Small intestine (tissue), 7 donors: ENCODE data around the gene RALGAPB. TPM values are rescaled to one million over a fixed set of nuclear protein-coding genes. Genes with fewer than 3 reads are reported as not detected.
"Not testable (repeated sequence)": the region's sequence is repeated elsewhere in the genome, so short reads cannot be mapped to it uniquely, and the experiment has no call there.

Experiments used
- DNase-seq, 2 donors: peaks; one replicate each; pipeline versions ENCODE4 v3.0.0 to v3.0.0-alpha.2; 2013
- FAIRE-seq: peaks from 2 replicates; lab custom pipeline; 2012; peaks lifted over from hg19 to GRCh38; lab: Jason Lieb, UNC
- H3K27ac ChIP-seq, 3 donors: one replicate each; pipeline ENCODE4 v1.5.1; 2013; ENCODE audit warnings: low read length in 2 of 3, mild to moderate bottlenecking in 2 of 3, control low read depth in 1 of 3, inconsistent platforms in 1 of 3, low read depth in 1 of 3, moderate library complexity in 1 of 3
- H3K27me3 ChIP-seq, 3 donors: one replicate each; pipeline ENCODE4 v1.6.1; 2013; ENCODE audit warnings: low read length in 3 of 3, inconsistent platforms in 1 of 3; ENCODE audit not compliant: control insufficient read depth in 3 of 3, insufficient read depth in 3 of 3
- H3K36me3 ChIP-seq, 3 donors: one replicate each; pipeline ENCODE4 v1.6.1; 2013; ENCODE audit warnings: low read length in 3 of 3, inconsistent platforms in 1 of 3, low read depth in 1 of 3, mild to moderate bottlenecking in 1 of 3, moderate library complexity in 1 of 3; ENCODE audit not compliant: control insufficient read depth in 3 of 3, insufficient read depth in 2 of 3
- H3K4me1 ChIP-seq, 3 donors: one replicate each; pipeline ENCODE4 v1.6.1; 2013; ENCODE audit warnings: low read length in 2 of 3, inconsistent platforms in 1 of 3, low read depth in 1 of 3, mild to moderate bottlenecking in 1 of 3, moderate library complexity in 1 of 3; ENCODE audit not compliant: control insufficient read depth in 3 of 3, insufficient read depth in 2 of 3
- H3K4me3 ChIP-seq, 3 donors: one replicate each; pipeline ENCODE4 v1.5.1; 2013; ENCODE audit warnings: low read length in 3 of 3, control low read depth in 1 of 3, inconsistent platforms in 1 of 3, low read depth in 1 of 3, mild to moderate bottlenecking in 1 of 3, moderate library complexity in 1 of 3
- H3K9me3 ChIP-seq, 2 donors: one replicate each; pipeline ENCODE4 v1.6.1; 2013; ENCODE audit warnings: low read depth in 1 of 2, low read length in 1 of 2; ENCODE audit not compliant: control insufficient read depth in 2 of 2, insufficient read depth in 1 of 2
- WGBS, 3 donors: extraction: QIAGEN DNeasy Blood & Tissue Kit; methylation state at CpG; one replicate each; pipeline ENCODE4 v1.1.7; 2013; 5-methylcytosine and 5-hydroxymethylcytosine counted together
- polyA plus RNA-seq, 4 donors: library from polyadenylated mRNA; stranded (reverse) in 3 of 4; unstranded in 1 of 4; fragments of 200-250 nt in 3 of 4; fragments of 120-200 nt in 1 of 4; gene quantifications; one replicate each; pipeline versions ENCODE4 v1.2.1 to v1.2.3, GENCODE V29; 2013
- donor health status: healthy with polysubstance abuse.
- donor health status: control.
- donor health status: control.
- donor health status: Bipolar disorder and iron deficiency.
- donor health status: healthy.

RALGAPB gene
- polyA plus RNA-seq, 4 donors, result 9.9 to 26.0 (median 17.1) TPM

GRCh38 chr20:38461569-38461968 is 11.1 kb upstream of the RALGAPB start:
- DNase-seq, FAIRE-seq, H3K4me1 ChIP-seq: not testable (repeated sequence)

GRCh38 chr20:38466171-38466570 is 6.5 kb upstream of the RALGAPB start:
- Histone ChIP-seq H3K36me3 (no peaks in the 10 kb centered on the region), H3K9me3 (no peaks in the 10 kb centered on the region), H3K27me3 (no peaks in the 10 kb centered on the region), H3K27ac (no peak overlapping the region), H3K4me3 (no peak overlapping the region), H3K4me1 (no peaks in the 10 kb centered on the region)
- 72 to 76% (median 75%) methylated on average over 2 of the region's 2 CpGs for WGBS, 3 donors
- FAIRE-seq (no peak), DNase-seq (no peak)

More at GRCh38 chr20:38461569-38461968, 11.1 kb upstream of the RALGAPB start:
- H3K4me3 ChIP-seq, H3K27ac ChIP-seq, H3K27me3 ChIP-seq, H3K9me3 ChIP-seq, H3K36me3 ChIP-seq: not testable (repeated sequence)
- 88 to 91% (median 91%) methylated on average over 15 to 30 of the region's 30 CpGs for WGBS, 3 donors

DNA sequence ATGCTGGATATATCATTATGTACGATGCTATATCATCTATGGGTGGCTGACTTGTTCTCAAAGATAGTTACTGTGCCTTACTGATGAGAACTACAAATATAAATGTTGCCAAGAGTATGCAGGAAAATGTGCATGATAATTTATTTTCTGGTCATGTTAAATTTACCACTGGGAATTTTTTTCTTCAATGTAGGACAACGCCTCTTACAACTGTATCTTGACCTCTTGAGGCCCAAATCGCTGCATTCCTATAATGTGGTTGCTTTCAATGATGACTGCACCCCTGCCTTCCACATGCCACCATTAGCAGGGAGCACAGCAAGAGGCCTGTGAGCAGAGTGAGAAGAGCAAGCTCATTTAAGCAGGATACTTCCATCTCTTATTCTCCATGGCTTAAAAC is 5.7 kb upstream of the RALGAPB start:
- no peaks in the 10 kb centered on the region for H3K27me3 ChIP-seq
- no peak overlapping the region for H3K4me3 ChIP-seq
- DNase-seq (no peak), FAIRE-seq (no peak)
- WGBS, 3 donors, result 83 to 90% (median 87%) methylated on average over 3 of the region's 3 CpGs
- no peaks in the 10 kb centered on the region for H3K36me3 ChIP-seq
- no peaks in the 10 kb centered on the region for H3K9me3 ChIP-seq
- no peak overlapping the region for H3K27ac ChIP-seq
- peaks cover 0 to 7% (median 0%) of the 10 kb centered on the region in 3 donors for H3K4me1 ChIP-seq

DNA sequence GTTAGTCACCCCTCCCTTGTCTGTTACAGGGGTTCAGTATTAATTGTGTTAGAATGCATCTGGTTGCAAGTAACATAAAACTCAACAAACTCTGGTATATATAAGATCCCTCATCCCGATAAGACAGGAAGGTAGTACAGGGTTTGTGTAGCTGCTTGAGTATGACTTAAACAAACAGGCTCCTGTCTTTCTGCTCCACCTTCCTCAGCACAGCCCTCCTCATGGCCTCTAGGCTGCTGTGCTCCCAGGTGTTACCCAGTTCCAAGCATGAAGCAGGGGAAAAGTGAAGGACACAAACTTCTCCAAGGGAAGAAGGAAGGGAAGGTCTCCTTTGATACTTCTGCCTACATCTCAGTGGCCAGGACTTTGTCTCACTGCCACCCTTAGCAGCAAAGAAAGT is 1.4 kb upstream of the RALGAPB start:
- Histone ChIP-seq H3K4me1 (peaks cover 3 to 13% (median 9%) of the 10 kb centered on the region in 3 donors), H3K36me3 (peaks cover 0 to 2% (median 0%) of the 10 kb centered on the region in 3 donors), H3K27ac (peak overlapping the region; percentile 24 to 94 (median 81)), H3K27me3 (no peaks in the 10 kb centered on the region), H3K9me3 (no peaks in the 10 kb centered on the region), H3K4me3 (no peak overlapping the region)
- peak; percentile 17 to 20 for DNase-seq
- WGBS, 3 donors, result 67 to 91% (median 77%) methylated on average over 1 of the region's 1 CpG
- FAIRE-seq, result no peak

GRCh38 chr20:38471987-38472512 is 593 bp upstream of the RALGAPB start:
- peaks cover 3 to 13% (median 9%) of the 10 kb centered on the region in 3 donors for H3K4me1 ChIP-seq
- H3K4me3 ChIP-seq, result peak overlapping the region; percentile 16 to 97 (median 80)
- H3K36me3 ChIP-seq, result peaks cover 0 to 2% (median 0%) of the 10 kb centered on the region in 3 donors
- peak overlapping the region; percentile 24 to 94 (median 81) for H3K27ac ChIP-seq
- no peak for FAIRE-seq
- no peaks in the 10 kb centered on the region for H3K9me3 ChIP-seq
- no peaks in the 10 kb centered on the region for H3K27me3 ChIP-seq
- WGBS, 3 donors, result 7 to 12% (median 10%) methylated on average over 12 of the region's 12 CpGs
- DNase-seq, result no peak

- DNase-seq (peak in 1 of 2 donors; percentile 32), FAIRE-seq (no peak)
- Histone ChIP-seq H3K36me3 (peaks cover 0 to 2% (median 0%) of the 10 kb centered on the region in 3 donors), H3K27ac (peak overlapping the region; percentile 77 to 97 (median 89)), H3K27me3 (no peaks in the 10 kb centered on the region), H3K4me3 (peak overlapping the region; percentile 80 to 97 (median 94)), H3K9me3 (no peaks in the 10 kb centered on the region), H3K4me1 (peaks cover 3 to 13% (median 9%) of the 10 kb centered on the region in 3 donors)
- 4 to 13% (median 8%) methylated on average over 10 of the region's 10 CpGs for WGBS, 3 donors
Measured at GRCh38 chr20:38473367-38473795, 738 bp downstream of the RALGAPB start.

DNA sequence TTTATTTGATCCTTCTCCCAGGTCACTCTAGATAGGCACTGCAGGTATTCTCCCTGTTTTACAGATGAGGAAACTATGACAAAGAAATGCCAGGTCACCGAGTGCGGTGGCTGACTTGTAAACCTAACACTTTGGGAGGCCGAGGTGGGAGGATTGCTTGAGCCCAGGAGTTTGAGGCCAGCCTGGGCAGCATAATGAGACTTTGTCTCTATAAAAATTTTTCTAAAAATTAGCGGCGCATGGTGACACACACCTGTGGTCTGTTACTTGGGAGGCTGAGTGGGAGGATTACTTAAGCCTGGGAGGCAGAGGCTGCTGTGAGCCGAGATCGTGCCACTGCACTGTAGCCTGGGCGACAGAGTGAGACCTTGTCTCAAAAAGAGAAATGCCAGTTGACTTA is 5.1 kb downstream of the RALGAPB start:
- no peak overlapping the region for H3K27ac ChIP-seq
- no peak overlapping the region for H3K4me3 ChIP-seq
- H3K9me3 ChIP-seq, result no peaks in the 10 kb centered on the region
- H3K4me1 ChIP-seq, result peaks cover 3 to 9% (median 6%) of the 10 kb centered on the region in 3 donors
- WGBS, 3 donors, result 96 to 99% (median 98%) methylated on average over 8 of the region's 8 CpGs
- FAIRE-seq (no peak), DNase-seq (no peak)
- H3K36me3 ChIP-seq, result peaks cover 2 to 4% (median 3%) of the 10 kb centered on the region in 3 donors
- no peaks in the 10 kb centered on the region for H3K27me3 ChIP-seq

DNA sequence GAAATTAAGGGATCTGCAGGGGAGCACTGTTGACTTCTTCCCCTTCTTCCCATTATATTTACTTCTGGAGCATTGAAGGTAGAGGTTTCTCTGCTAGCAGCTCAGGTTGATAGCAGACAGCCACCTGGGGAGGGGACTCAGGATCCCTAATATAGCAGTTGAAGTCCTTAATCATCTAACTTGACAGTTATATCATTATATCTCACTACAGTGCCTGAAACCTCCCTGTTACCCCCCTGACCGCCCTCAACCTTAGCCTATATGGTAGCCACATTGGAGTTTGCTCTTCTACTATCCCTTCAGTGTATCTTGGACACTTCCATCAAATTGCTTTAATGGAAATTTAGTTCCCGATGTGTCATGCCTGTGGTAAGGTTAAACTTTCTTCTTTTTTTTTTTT is 7.0 kb downstream of the RALGAPB start:
- WGBS, 3 donors, result 94 to 100% (median 97%) methylated on average over 2 of the region's 2 CpGs
- no peaks in the 10 kb centered on the region for H3K9me3 ChIP-seq
- H3K27ac ChIP-seq, result no peak overlapping the region
- DNase-seq (no peak), FAIRE-seq (no peak)
- no peak overlapping the region for H3K4me3 ChIP-seq
- H3K4me1 ChIP-seq, result peaks cover 0 to under 1% (median 0%) of the 10 kb centered on the region in 3 donors
- H3K27me3 ChIP-seq, result no peaks in the 10 kb centered on the region
- H3K36me3 ChIP-seq, result peaks cover 0 to 6% (median 4%) of the 10 kb centered on the region in 3 donors

GRCh38 chr20:38485041-38485440 is 12.4 kb downstream of the RALGAPB start:
- no peaks in the 10 kb centered on the region for H3K4me1 ChIP-seq
- H3K27ac ChIP-seq, result no peak overlapping the region
- H3K4me3 ChIP-seq, result no peak overlapping the region
- no peaks in the 10 kb centered on the region for H3K27me3 ChIP-seq
- no peak for FAIRE-seq
- no peaks in the 10 kb centered on the region for H3K9me3 ChIP-seq
- no peak for DNase-seq
- peaks cover 0 to 18% (median 12%) of the 10 kb centered on the region in 3 donors for H3K36me3 ChIP-seq
